ENCODE measurements around the gene MYO3B. TPM values are rescaled to one million over a fixed set of nuclear protein-coding genes. Genes with fewer than 3 reads are reported as not detected.

MYO3B gene
- total and polyA plus RNA-seq, 2 donors (not counting 3 experiments of a cell fraction or from before 2014, with no cell fraction given), result 0.03 TPM; not detected in 1

GRCh38 chr2:170181602-170182001 is 3.7 kb downstream of the MYO3B start:
- no peak overlapping the region for H3K9ac ChIP-seq (replicated peaks; ENCODE audit: extremely low read depth, insufficient read depth, low read length)
- DNase-seq (ENCODE audit: low read depth, low spot score), result no peak
- dilution Hi-C loops (cut with MboI; ENCODE audit: extremely low pct_ligation_motif_present, low sequenced_read_pairs), result no loop called here
- no peaks in the 10 kb centered on the region for H3K79me2 ChIP-seq (ENCODE audit: control insufficient read depth, insufficient read depth, low read length)
- H3K4me1 ChIP-seq (ENCODE audit: control insufficient read depth, extremely low read depth, insufficient read depth, low read length), result no peaks in the 10 kb centered on the region
- TF ChIP-seq POLR2AphosphoS5 (IDR thresholded peaks at IDR 0.05; ENCODE audit: insufficient read depth, low read depth, low read length) (no peak), MAX (IDR thresholded peaks at IDR 0.05; ENCODE audit: insufficient read depth, insufficient read length) (no peak), EZH2 (IDR thresholded peaks at IDR 0.05; ENCODE audit: borderline replicate concordance, low read depth, low read length, severe bottlenecking) (no peak), FOS (IDR thresholded peaks at IDR 0.05; ENCODE audit: borderline replicate concordance, insufficient read depth, low read length) (no peak), POLR2A (IDR thresholded peaks at IDR 0.05; ENCODE audit: low read depth, low read length) (no peak), JUN (IDR thresholded peaks at IDR 0.05; ENCODE audit: borderline replicate concordance, insufficient read depth, insufficient read length, low read depth) (no peak), GATA2 (IDR thresholded peaks at IDR 0.05; ENCODE audit: insufficient read depth, insufficient read length, low read depth, low read length) (no peak), MYC (IDR thresholded peaks at IDR 0.05; ENCODE audit: low read depth, low read length) (no peak)
- TF ChIP-seq, protein P1, sequence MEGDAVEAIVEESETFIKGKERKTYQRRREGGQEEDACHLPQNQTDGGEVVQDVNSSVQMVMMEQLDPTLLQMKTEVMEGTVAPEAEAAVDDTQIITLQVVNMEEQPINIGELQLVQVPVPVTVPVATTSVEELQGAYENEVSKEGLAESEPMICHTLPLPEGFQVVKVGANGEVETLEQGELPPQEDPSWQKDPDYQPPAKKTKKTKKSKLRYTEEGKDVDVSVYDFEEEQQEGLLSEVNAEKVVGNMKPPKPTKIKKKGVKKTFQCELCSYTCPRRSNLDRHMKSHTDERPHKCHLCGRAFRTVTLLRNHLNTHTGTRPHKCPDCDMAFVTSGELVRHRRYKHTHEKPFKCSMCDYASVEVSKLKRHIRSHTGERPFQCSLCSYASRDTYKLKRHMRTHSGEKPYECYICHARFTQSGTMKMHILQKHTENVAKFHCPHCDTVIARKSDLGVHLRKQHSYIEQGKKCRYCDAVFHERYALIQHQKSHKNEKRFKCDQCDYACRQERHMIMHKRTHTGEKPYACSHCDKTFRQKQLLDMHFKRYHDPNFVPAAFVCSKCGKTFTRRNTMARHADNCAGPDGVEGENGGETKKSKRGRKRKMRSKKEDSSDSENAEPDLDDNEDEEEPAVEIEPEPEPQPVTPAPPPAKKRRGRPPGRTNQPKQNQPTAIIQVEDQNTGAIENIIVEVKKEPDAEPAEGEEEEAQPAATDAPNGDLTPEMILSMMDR (IDR thresholded peaks at IDR 0.05; ENCODE audit: extremely low read depth in 1 of 2, insufficient read depth in 1 of 2, low read depth in 1 of 2, low read length in 2 of 2), result no peak
- BruUV-seq (replicated peaks), result no TSS peak
- ChIA-PET CTCF (no interaction called here), POLR2A (no interaction called here)
- H3K36me3 ChIP-seq (ENCODE audit: control insufficient read depth in 2 of 2, extremely low read depth in 1 of 2, insufficient read depth in 2 of 2, low read length in 2 of 2), result no peaks in the 10 kb centered on the region
- FAIRE-seq, result no peak
- H3K9me3 ChIP-seq (replicated peaks; ENCODE audit: control insufficient read depth, insufficient read depth, low read length), result peaks cover 2% of the 10 kb centered on the region
- no peaks in the 10 kb centered on the region for H3K27me3 ChIP-seq (ENCODE audit: control insufficient read depth in 2 of 2, insufficient read depth in 2 of 2, low read length in 2 of 2)
- no peaks in the 10 kb centered on the region for H4K20me1 ChIP-seq (replicated peaks; ENCODE audit: control insufficient read depth, extremely low read depth, insufficient read depth, low read length)
- H2AFZ ChIP-seq (ENCODE audit: low read depth, low read length), result no peak overlapping the region
- H3K9me1 ChIP-seq (replicated peaks; ENCODE audit: control insufficient read depth, extremely low read depth, insufficient read depth, low read length), result no peaks in the 10 kb centered on the region
- intact Hi-C loops (cut with micrococcal nuclease), result no loop called here
- no peak overlapping the region for H3K27ac ChIP-seq (ENCODE audit: insufficient read depth, low read depth, low read length)
- H3K4me3 ChIP-seq (replicated peaks in 1 of 3; ENCODE audit: insufficient read depth in 1 of 3, low read depth in 1 of 3, low read length in 3 of 3), result no peak overlapping the region
- no peak overlapping the region for H3K4me2 ChIP-seq (ENCODE audit: insufficient read depth, low read length)
